Stimulated activated CD4-positive, alpha-beta T cell treated with anti-CD3 and anti-CD28 coated beads, TNF-alpha, amount 100 ng/mL, for 1 hour (primary cell): ENCODE data around the gene ATP11A.

Experiments
- DNase-seq, 3 donors: peaks; one replicate each; pipeline ENCODE4 v3.0.0-alpha.2; 2020; ENCODE audit warnings: low read depth in 3 of 3, low spot score in 1 of 3

The ATP11A gene

GRCh38 chr13:112721198-112722104 is 31.6 kb downstream of the ATP11A start:
- DNase-seq, result no peak

- DNase-seq, result no peak
These were observed 32.8 kb downstream of the ATP11A start for GRCh38 chr13:112722433-112723263.

GRCh38 chr13:112723771-112724170 is 33.9 kb downstream of the ATP11A start:
- no peak for DNase-seq

GRCh38 chr13:112724788-112725345 is 35.0 kb downstream of the ATP11A start:
- no peak for DNase-seq

- no peak for DNase-seq
These were observed 35.6 kb downstream of the ATP11A start for GRCh38 chr13:112725346-112726015.

GRCh38 chr13:112726016-112726767 is 36.4 kb downstream of the ATP11A start:
- no peak for DNase-seq

GRCh38 chr13:112727581-112727980 is 37.7 kb downstream of the ATP11A start:
- DNase-seq, result no peak

- no peak for DNase-seq
These were observed 38.7 kb downstream of the ATP11A start for GRCh38 chr13:112728375-112729126.

GRCh38 chr13:112729408-112729807 is 39.6 kb downstream of the ATP11A start:
- DNase-seq, result no peak

- no peak for DNase-seq
These were observed 40.4 kb downstream of the ATP11A start for GRCh38 chr13:112730157-112730671.

- DNase-seq, result no peak
These were observed 42.1 kb downstream of the ATP11A start for GRCh38 chr13:112731667-112732616.

GRCh38 chr13:112732679-112733078 is 42.8 kb downstream of the ATP11A start:
- no peak for DNase-seq

- DNase-seq, result no peak
These were observed 43.3 kb downstream of the ATP11A start for GRCh38 chr13:112733112-112733511.

- DNase-seq, result no peak
These were observed 44.0 kb downstream of the ATP11A start for GRCh38 chr13:112733661-112734379.

GRCh38 chr13:112734696-112735547 is 45.1 kb downstream of the ATP11A start:
- DNase-seq, result no peak

- no peak for DNase-seq
These were observed 46.0 kb downstream of the ATP11A start for GRCh38 chr13:112735791-112736190.

GRCh38 chr13:112737294-112737693 is 47.5 kb downstream of the ATP11A start:
- no peak for DNase-seq
